Smooth muscle cell (in vitro differentiated cells): Measurements from ENCODE around the gene SLC29A3. TPM values are rescaled to one million over a fixed set of nuclear protein-coding genes. Genes with fewer than 3 reads are reported as not detected.

Experiments
- DNase-seq: peaks from one replicate; lab custom pipeline; 2025; ENCODE audit not compliant: unreplicated experiment; lab: John Stamatoyannopoulos, UW
- H2AFZ ChIP-seq: fragments of 200-600 bp; sonication (generic); 2 replicates; pipeline ENCODE4 v1.6.0; 2016; ENCODE audit warnings: antibody characterized with exemption, low read depth, mild to moderate bottlenecking
- H3F3A ChIP-seq: fragments of 200-600 bp; sonication (generic); 2 replicates; pipeline ENCODE4 v1.6.0; 2017; ENCODE audit warnings: antibody characterized with exemption, low read depth
- H3K27ac ChIP-seq: fragments of 200-600 bp; sonication (generic); 2 replicates; pipeline ENCODE4 v1.5.1; 2016; ENCODE audit warnings: low read depth, mild to moderate bottlenecking
- H3K27me3 ChIP-seq: fragments of 200-600 bp; sonication (generic); 2 replicates; pipeline ENCODE4 v1.6.1; 2016; ENCODE audit warnings: low read depth, mild to moderate bottlenecking
- H3K36me3 ChIP-seq: fragments of 200-600 bp; sonication (generic); 2 replicates; pipeline ENCODE4 v1.5.1; 2016; ENCODE audit warnings: low read depth
- H3K4me1 ChIP-seq: fragments of 200-600 bp; sonication (generic); 2 replicates; pipeline ENCODE4 v1.5.1; 2016; ENCODE audit warnings: low read depth
- H3K4me2 ChIP-seq: fragments of 200-600 bp; sonication (generic); 2 replicates; pipeline ENCODE4 v1.6.0; 2016; ENCODE audit warnings: mild to moderate bottlenecking
- H3K4me3 ChIP-seq: fragments of 200-600 bp; sonication (generic); 2 replicates; pipeline ENCODE4 v1.5.1; 2016; ENCODE audit warnings: mild to moderate bottlenecking
- H3K79me2 ChIP-seq: fragments of 200-600 bp; sonication (generic); 2 replicates; pipeline ENCODE4 v1.6.0; 2016; ENCODE audit warnings: low read depth, mild to moderate bottlenecking
- H3K9ac ChIP-seq: fragments of 200-600 bp; sonication (generic); 2 replicates; pipeline ENCODE4 v1.6.0; 2016; ENCODE audit warnings: low read depth
- H3K9me3 ChIP-seq: fragments of 200-600 bp; sonication (generic); replicated peaks from 2 replicates; pipeline ENCODE4 v1.5.1; 2016; ENCODE audit warnings: low read depth
- H4K20me1 ChIP-seq: fragments of 200-600 bp; sonication (generic); 2 replicates; pipeline ENCODE4 v1.6.0; 2016; ENCODE audit warnings: low read depth
- WGBS: methylation state at CpG from one replicate; pipeline ENCODE4 v1.1.7; 2016; ENCODE audit warnings: low lambda C conversion rate; 5-methylcytosine and 5-hydroxymethylcytosine counted together
- polyA plus RNA-seq: library from polyadenylated mRNA; unstranded; fragments of >200 nt; fragmentation: Nextera tagmentation; extraction: Ambion mirVana; gene quantifications from 2 replicates; pipeline ENCODE4 v1.2.1, GENCODE V29; 2016
- total RNA-seq: library from RNA; depleted of rRNA; stranded (reverse); fragments of >200 nt; gene quantifications from 2 replicates; pipeline ENCODE4 v1.2.3, GENCODE V29; 2014
- TF ChIP-seq, protein P1 (sequence below): fragments of 200-600 bp; sonication (generic); IDR thresholded peaks from 2 replicates; pipeline ENCODE4 v1.5.1; 2017; ENCODE audit warnings: borderline replicate concordance, mild to moderate bottlenecking, antibody characterized with exemption; ENCODE audit not compliant: insufficient read depth, poor library complexity, severe bottlenecking

The SLC29A3 gene
- total RNA-seq (2.9 and 3.6 TPM in 2 replicates), polyA plus RNA-seq (4.8 and 7.1 TPM in 2 replicates)

DNA sequence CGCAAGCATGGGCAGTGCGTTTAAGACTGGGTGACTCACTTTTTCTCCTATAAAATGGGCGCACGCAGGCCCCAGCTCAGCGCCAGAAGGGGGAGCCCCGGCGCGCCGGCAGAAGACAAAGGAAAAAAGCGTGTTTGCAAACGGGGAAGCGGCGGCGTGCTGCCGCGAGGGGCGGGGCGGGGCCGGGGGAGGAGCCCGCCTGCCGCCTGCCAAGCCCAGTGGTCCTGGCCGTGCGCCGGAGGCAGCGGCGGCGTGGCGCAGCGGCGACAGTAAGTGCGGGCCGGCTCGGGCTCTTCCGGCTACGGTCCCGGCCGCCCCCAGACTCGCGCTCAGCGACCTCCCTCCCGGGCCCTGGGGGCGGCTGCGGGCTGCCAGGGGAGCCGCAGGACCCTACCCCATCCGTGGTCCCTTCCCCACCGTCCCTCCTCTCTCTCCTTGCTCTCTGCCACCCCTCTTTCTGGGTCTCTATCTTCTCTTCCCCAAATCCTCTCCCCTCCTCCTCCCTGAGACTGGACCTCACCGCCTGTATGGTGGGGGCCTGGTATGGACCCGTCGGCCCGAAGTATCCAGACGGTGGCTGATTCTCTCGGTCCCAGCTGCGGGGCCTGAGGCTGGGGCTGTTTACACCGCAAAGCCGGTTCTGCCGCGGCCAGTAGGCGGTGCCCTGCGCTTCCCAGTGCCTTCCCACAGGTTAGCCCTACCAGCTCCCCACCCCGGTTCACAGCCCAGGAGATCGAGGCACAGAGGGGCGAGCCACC, at the start of gene SLC29A3:
Gene SLC29A3 (plus strand): TSS at position 218 of the 758 bp plus-strand sequence. CDS start 51 bp downstream, at position 269.
- TF ChIP-seq, protein P1, sequence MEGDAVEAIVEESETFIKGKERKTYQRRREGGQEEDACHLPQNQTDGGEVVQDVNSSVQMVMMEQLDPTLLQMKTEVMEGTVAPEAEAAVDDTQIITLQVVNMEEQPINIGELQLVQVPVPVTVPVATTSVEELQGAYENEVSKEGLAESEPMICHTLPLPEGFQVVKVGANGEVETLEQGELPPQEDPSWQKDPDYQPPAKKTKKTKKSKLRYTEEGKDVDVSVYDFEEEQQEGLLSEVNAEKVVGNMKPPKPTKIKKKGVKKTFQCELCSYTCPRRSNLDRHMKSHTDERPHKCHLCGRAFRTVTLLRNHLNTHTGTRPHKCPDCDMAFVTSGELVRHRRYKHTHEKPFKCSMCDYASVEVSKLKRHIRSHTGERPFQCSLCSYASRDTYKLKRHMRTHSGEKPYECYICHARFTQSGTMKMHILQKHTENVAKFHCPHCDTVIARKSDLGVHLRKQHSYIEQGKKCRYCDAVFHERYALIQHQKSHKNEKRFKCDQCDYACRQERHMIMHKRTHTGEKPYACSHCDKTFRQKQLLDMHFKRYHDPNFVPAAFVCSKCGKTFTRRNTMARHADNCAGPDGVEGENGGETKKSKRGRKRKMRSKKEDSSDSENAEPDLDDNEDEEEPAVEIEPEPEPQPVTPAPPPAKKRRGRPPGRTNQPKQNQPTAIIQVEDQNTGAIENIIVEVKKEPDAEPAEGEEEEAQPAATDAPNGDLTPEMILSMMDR, result peak; percentile 47
- peak within 1 kb of the TSS; percentile 87 for H3K4me3 ChIP-seq
- H3F3A ChIP-seq, result peaks cover 7% of the 10 kb centered on the region
- no peaks in the 10 kb centered on the region for H3K27me3 ChIP-seq
- H2AFZ ChIP-seq, result no peak within 1 kb of the TSS
- H3K4me2 ChIP-seq, result peak within 1 kb of the TSS; percentile 94
- no peaks in the 10 kb centered on the region for H3K9me3 ChIP-seq
- H3K36me3 ChIP-seq, result no peaks in the 10 kb centered on the region
- no peaks in the 10 kb centered on the region for H4K20me1 ChIP-seq
- H3K79me2 ChIP-seq, result no peaks in the 10 kb centered on the region
- peak within 1 kb of the TSS; percentile 62 for H3K9ac ChIP-seq
- H3K4me1 ChIP-seq, result peaks cover 13% of the 10 kb centered on the region
- 5% methylated on average over 35 of the region's 62 CpGs for WGBS
- no peak within 1 kb of the TSS for H3K27ac ChIP-seq
- peak; percentile 27 for DNase-seq

DNA sequence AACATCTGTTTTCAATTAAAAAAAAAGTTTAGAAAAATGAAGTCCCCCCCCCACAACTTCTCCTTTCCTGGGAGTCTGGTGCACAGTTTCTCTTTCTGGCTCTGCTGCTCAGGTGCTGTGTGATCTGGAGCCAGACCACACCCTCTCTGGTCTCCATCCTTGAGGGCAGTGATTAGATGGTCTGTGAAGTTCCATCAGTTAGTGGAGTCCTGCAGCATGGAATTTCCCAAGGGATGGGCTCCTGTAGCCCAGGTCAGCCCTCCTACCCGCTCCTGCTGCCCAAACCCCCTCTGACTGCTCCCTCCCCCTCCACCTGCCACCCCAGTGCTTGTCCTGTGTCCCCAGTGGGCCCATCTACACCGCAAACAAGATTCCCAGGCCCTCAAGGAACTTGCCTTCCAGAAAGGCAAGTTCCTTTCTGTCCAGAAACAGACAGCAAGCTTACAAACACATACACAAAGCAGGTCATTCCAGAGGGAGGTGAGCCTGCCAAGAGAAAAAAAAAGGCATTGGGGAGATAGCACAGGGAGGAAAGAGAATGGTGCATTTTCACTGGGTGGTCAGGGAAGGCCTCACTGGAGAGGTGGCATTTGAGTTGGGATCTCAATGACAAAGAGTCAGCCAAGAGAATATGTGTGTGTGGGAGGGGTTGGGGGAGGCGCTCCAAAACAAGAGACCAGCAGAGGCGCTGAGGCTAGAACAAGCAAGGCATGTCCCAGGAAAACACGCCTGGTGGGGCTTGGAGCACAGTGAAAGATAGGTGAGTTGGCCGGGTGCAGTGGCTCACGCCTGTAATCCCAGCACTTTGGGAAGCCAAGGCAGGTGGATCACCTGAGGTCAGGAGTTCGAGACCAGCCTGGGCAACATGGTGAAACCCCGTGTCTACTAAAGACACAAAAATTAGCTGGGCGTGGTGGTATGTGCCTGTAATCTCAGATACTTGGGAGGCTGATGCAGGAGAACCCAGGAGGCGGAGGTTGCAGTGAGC, 49.5 kb upstream of the SLC29A3 start:
- no peaks in the 10 kb centered on the region for H3K36me3 ChIP-seq
- peak overlapping the region; percentile 21 for H3K9ac ChIP-seq
- H3K4me3 ChIP-seq, result no peak overlapping the region
- DNase-seq, result no peak
- peaks cover 95% of the 10 kb centered on the region for H4K20me1 ChIP-seq
- H3K27me3 ChIP-seq, result no peaks in the 10 kb centered on the region
- H3K9me3 ChIP-seq, result no peaks in the 10 kb centered on the region
- no peak overlapping the region for H2AFZ ChIP-seq
- TF ChIP-seq, protein P1, result no peak
- H3K4me1 ChIP-seq, result peaks cover 15% of the 10 kb centered on the region
- H3F3A ChIP-seq, result peaks cover 39% of the 10 kb centered on the region
- 15% methylated on average over 11 of the region's 11 CpGs for WGBS
- peaks cover 80% of the 10 kb centered on the region for H3K79me2 ChIP-seq
- H3K27ac ChIP-seq, result peak overlapping the region; percentile 91
- H3K4me2 ChIP-seq, result peak overlapping the region; percentile 53

DNA sequence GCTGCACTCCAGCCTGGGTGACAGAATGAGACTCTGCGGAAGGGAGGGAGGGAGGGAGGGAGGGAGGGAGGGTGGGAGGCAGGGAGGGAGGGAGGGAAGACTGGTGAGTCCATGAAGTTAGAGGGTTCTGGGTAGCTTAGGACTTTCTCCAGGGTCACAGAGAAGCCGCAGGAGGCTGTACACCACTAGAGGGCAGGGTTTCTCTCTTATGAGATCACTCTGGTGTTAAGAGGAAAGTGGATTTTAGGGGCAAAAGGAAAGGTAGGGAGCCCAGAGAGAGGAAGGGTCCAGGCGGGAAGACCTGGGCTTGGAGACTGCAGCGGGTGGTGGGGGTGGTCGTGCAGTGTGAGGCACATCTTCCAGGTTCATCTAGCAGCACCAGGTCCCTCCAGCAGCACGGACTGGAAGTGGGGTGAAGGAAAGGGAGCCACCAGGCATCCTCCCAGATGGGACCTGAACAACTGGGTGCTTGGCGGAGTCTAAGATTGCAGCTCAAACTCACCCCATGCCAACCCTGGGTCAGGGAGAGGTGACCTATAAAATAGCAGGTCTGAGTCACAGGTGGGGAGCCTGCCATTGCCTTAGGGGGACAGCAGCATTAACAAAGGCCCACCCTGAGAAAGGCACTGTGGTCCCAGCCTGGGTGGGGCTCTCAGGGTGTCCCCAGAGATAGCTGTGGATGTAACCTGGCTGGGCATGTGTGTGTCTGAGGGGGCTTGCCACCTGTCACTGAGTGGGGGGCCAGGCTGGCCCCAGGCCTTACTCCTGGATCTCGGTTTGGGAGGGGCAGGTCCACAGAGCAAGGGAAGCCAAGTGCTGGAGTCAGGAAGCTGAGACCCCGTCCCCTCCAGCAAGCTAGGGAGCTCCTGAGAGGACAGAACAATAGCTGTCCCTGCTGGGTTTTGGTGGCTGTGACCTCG, 48.5 kb upstream of the SLC29A3 start:
- WGBS, result 68% methylated on average over 9 of the region's 10 CpGs
- Histone ChIP-seq H2AFZ (no peak overlapping the region), H3K9me3 (no peaks in the 10 kb centered on the region), H3K4me1 (peaks cover 15% of the 10 kb centered on the region), H3K9ac (no peak overlapping the region), H3K27ac (peak overlapping the region; percentile 64), H3K4me2 (peak overlapping the region; percentile 38), H3K36me3 (no peaks in the 10 kb centered on the region), H4K20me1 (peaks cover 98% of the 10 kb centered on the region), H3K27me3 (no peaks in the 10 kb centered on the region), H3K79me2 (peaks cover 80% of the 10 kb centered on the region), H3K4me3 (no peak overlapping the region), H3F3A (peaks cover 39% of the 10 kb centered on the region)
- DNase-seq, result no peak
- TF ChIP-seq, protein P1, result peak; percentile 68
